Breast epithelium (tissue), 4 donors: ENCODE measurements around the gene TNNI3K. TPM values are rescaled to one million over a fixed set of nuclear protein-coding genes. Genes with fewer than 3 reads are reported as not detected.

Source experiments
- DNase-seq, 2 donors: peaks; one replicate each; pipeline ENCODE4 v3.0.0-alpha.2; 2019; ENCODE audit warnings: low spot score in 2 of 2
- H3K27ac ChIP-seq, 2 donors: fragments of 200-600 bp; sonication (generic) in 1 of 2; one replicate each; pipeline ENCODE4 v1.5.1; 2016 to 2019; ENCODE audit warnings: mild to moderate bottlenecking in 1 of 2
- H3K27me3 ChIP-seq, 2 donors: fragments of 200-600 bp; sonication (generic) in 1 of 2; one replicate each; pipeline versions ENCODE4 v1.5.1 to v1.6.0; 2017 to 2019; ENCODE audit warnings: control low read depth in 1 of 2, mild to moderate bottlenecking in 1 of 2
- H3K36me3 ChIP-seq: fragments of 200-600 bp; one replicate; pipeline ENCODE4 v1.5.1; 2019
- H3K4me1 ChIP-seq, 2 donors: fragments of 200-600 bp; sonication (generic); one replicate each; pipeline ENCODE4 v1.5.1; 2016 to 2019; ENCODE audit warnings: control low read depth in 1 of 2
- H3K4me3 ChIP-seq, 3 donors: fragments of 200-600 bp; sonication (generic); 1 replicate in 2 of 3; 2 replicates in 1 of 3; pipeline ENCODE4 v1.5.1; 2016 to 2019; ENCODE audit warnings: mild to moderate bottlenecking in 3 of 3, moderate library complexity in 2 of 3
- H3K9me3 ChIP-seq, 2 donors: fragments of 200-600 bp; sonication (generic) in 1 of 2; one replicate each; pipeline ENCODE4 v1.5.1; 2016 to 2019; ENCODE audit warnings: control low read depth in 1 of 2
- POLR2A ChIP-seq: fragments of 450-650 bp; IDR thresholded peaks from one replicate; pipeline ENCODE4 v1.6.1; 2016; ENCODE audit warnings: antibody characterized with exemption, mild to moderate bottlenecking, moderate library complexity
- POLR2AphosphoS5 ChIP-seq, 3 donors: sonication (generic); formaldehyde crosslinking; IDR thresholded peaks; one replicate each; pipeline ENCODE4 v1.6.1; 2017; ENCODE audit warnings: antibody characterized with exemption in 3 of 3
- intact Hi-C: fragments of 100-400 bp; cut with DNase I; formaldehyde crosslinking; loops from one replicate; pipeline ENCODE4 v1.15.1; 2023; ENCODE audit warnings: low total_unique reads
- total RNA-seq, 3 donors: library from RNA; depleted of rRNA; stranded (reverse); fragments of >200 nt; gene quantifications; one replicate each; pipeline ENCODE4 v1.1.0, GENCODE V29; 2016
- TF ChIP-seq, protein P1 (sequence below), 3 donors: fragments of 450-650 bp; IDR thresholded peaks; one replicate each; pipeline ENCODE4 v1.5.1; 2016 to 2017; ENCODE audit warnings: antibody characterized with exemption in 3 of 3, mild to moderate bottlenecking in 3 of 3, moderate library complexity in 3 of 3

The TNNI3K gene
- total RNA-seq, 3 donors from 2014 or later, result 1.3 to 3.7 (median 2.5) TPM

- no peak overlapping the region for H3K4me3 ChIP-seq
- no peaks in the 10 kb centered on the region for H3K36me3 ChIP-seq
- H3K4me1 ChIP-seq, result no peaks in the 10 kb centered on the region
- TF ChIP-seq, protein P1, sequence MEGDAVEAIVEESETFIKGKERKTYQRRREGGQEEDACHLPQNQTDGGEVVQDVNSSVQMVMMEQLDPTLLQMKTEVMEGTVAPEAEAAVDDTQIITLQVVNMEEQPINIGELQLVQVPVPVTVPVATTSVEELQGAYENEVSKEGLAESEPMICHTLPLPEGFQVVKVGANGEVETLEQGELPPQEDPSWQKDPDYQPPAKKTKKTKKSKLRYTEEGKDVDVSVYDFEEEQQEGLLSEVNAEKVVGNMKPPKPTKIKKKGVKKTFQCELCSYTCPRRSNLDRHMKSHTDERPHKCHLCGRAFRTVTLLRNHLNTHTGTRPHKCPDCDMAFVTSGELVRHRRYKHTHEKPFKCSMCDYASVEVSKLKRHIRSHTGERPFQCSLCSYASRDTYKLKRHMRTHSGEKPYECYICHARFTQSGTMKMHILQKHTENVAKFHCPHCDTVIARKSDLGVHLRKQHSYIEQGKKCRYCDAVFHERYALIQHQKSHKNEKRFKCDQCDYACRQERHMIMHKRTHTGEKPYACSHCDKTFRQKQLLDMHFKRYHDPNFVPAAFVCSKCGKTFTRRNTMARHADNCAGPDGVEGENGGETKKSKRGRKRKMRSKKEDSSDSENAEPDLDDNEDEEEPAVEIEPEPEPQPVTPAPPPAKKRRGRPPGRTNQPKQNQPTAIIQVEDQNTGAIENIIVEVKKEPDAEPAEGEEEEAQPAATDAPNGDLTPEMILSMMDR (IDR thresholded peaks at IDR 0.05), result no peak
- TF ChIP-seq POLR2A, result no peak
- no peak for TF ChIP-seq POLR2AphosphoS5 (IDR thresholded peaks at IDR 0.05)
- H3K27ac ChIP-seq, result no peak overlapping the region
- DNase-seq, result no peak
- intact Hi-C loops, result no loop called here
- H3K9me3 ChIP-seq, result no peaks in the 10 kb centered on the region
- H3K27me3 ChIP-seq, result no peaks in the 10 kb centered on the region
These were observed 349.0 kb downstream of the TNNI3K start for GRCh38 chr1:74584185-74584584.

GRCh38 chr1:74586253-74586897 is 351.2 kb downstream of the TNNI3K start:
- Histone ChIP-seq H3K4me1 (no peaks in the 10 kb centered on the region), H3K27ac (no peak overlapping the region), H3K27me3 (no peaks in the 10 kb centered on the region), H3K4me3 (no peak overlapping the region), H3K9me3 (no peaks in the 10 kb centered on the region), H3K36me3 (no peaks in the 10 kb centered on the region)
- intact Hi-C loops, result no loop called here
- TF ChIP-seq POLR2A (no peak), POLR2AphosphoS5 (IDR thresholded peaks at IDR 0.05) (no peak)
- TF ChIP-seq, protein P1 (IDR thresholded peaks at IDR 0.05), result no peak
- no peak for DNase-seq

DNA sequence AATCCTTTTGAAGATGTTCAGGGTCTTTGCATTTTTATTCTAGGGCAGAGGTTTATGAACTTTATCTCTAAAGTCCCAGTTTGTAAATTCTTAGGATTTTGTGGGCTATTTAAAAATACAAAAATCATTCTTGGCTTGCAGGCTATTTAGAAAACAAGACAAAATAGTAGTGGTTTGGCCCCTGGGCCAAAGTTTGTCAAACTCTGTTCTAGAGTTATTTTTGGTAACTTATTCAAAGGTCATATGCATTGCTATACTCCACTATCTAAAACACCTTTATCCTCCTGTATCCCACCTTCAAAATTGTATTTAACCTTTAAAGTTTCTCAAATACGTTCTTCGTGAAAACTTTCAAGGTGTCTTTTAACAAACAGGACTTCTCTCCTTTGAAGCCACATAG is 352.7 kb downstream of the TNNI3K start:
- TF ChIP-seq POLR2A, result no peak
- TF ChIP-seq, protein P1 (IDR thresholded peaks at IDR 0.05), result no peak

DNA sequence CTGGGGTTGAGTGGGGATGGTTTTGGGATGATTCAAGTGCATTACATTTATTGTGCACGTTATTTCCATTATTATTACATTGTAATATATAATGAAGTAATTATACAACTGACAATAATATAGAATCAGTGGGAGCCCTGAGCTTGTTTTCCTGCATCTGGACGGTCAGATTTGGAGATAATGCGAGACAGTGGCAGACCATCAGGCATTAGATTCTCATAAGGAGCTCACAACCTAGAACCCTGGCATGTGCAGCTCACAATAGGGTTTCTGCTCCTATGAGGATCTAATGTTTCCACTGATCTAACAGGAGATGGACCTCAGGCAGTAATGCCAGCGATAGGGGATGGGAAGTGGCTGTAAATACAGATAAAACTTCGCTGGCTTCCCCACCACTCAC is 355.1 kb downstream of the TNNI3K start:
- intact Hi-C loops, result no loop called here
- Histone ChIP-seq H3K9me3 (no peaks in the 10 kb centered on the region), H3K27me3 (no peaks in the 10 kb centered on the region), H3K4me1 (no peaks in the 10 kb centered on the region), H3K27ac (no peak overlapping the region), H3K4me3 (no peak overlapping the region), H3K36me3 (no peaks in the 10 kb centered on the region)
- TF ChIP-seq POLR2A (no peak), POLR2AphosphoS5 (IDR thresholded peaks at IDR 0.05) (no peak)
- TF ChIP-seq, protein P1 (IDR thresholded peaks at IDR 0.05), result no peak
- DNase-seq, result no peak

More for the DNA sequence above, 352.7 kb downstream of the TNNI3K start:
- Histone ChIP-seq H3K4me3 (no peak overlapping the region), H3K27me3 (no peaks in the 10 kb centered on the region), H3K4me1 (no peaks in the 10 kb centered on the region), H3K36me3 (no peaks in the 10 kb centered on the region), H3K9me3 (no peaks in the 10 kb centered on the region), H3K27ac (no peak overlapping the region)
- DNase-seq, result no peak
- intact Hi-C loops, result no loop called here

- no peaks in the 10 kb centered on the region for H3K9me3 ChIP-seq
- no peak overlapping the region for H3K4me3 ChIP-seq
- no peak overlapping the region for H3K27ac ChIP-seq
- no peak for DNase-seq
- TF ChIP-seq POLR2AphosphoS5 (IDR thresholded peaks at IDR 0.05) (no peak), POLR2A (no peak)
- TF ChIP-seq, protein P1 (IDR thresholded peaks at IDR 0.05), result no peak
- no peaks in the 10 kb centered on the region for H3K36me3 ChIP-seq
- H3K27me3 ChIP-seq, result no peaks in the 10 kb centered on the region
- H3K4me1 ChIP-seq, result no peaks in the 10 kb centered on the region
- intact Hi-C loops, result no loop called here
These were observed 356.8 kb downstream of the TNNI3K start for GRCh38 chr1:74591949-74592348.
